ENCODE measurements around the gene COMT. TPM values are rescaled to one million over a fixed set of nuclear protein-coding genes. Genes with fewer than 3 reads are reported as not detected.
"Not testable (repeated sequence)": the region's sequence is repeated elsewhere in the genome, so short reads cannot be mapped to it uniquely, and the experiment has no call there.

The COMT gene
- total RNA-seq, 2 donors from 2014 or later, result 53.4 to 133 TPM

DNA sequence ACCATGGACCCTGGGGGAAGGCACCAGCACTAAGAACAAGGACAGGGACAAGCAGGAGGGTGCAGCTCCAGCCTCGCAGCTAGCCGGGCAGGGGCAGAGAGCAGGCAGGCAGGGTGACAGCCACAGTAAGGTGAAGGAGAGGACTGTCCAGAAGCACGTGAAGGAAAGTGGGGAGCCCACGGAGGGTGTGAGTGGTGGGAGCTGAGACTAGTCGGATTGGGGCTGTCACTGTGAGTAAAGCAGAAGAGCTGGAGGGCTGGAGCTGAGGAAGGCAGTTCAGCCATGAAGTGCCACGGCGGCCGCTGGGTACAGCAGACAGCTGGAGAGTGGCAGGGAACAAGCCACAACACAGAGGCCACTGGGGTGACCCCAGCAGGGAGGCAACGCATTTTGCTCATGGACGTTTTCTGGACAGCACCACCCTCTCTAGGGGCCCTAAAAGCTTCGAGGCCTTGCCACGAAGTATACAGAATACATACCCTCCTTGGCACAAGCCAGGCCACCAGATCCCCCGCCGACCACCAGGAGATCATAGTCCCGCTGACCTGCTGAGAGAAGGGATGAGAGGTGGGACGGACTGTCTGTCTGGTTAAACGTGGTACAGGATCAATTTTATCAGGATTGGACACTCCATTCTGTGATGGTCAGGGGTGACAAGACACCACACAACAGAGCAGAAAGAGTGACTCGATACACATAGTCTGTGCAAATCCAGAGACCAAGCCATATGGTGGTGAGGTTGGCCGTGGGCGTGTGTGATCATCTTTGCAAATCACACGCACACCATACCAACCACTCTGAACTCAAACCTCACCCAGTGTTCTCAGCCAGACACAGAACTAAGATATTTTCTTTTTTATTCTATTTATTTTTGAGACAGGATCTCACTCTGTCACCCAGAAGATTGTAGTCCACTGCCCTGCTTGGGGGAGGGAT lies 10.8 kb upstream of the COMT start:
- ATAC-seq (replicated peaks), result peak; percentile 71
- Mint-ChIP-seq H3K36me3 (ENCODE audit: low read depth) (peaks cover 4% of the 10 kb centered on the region), H3K27ac (no peak overlapping the region), H3K27me3 (no peaks in the 10 kb centered on the region), H3K4me3 (no peak overlapping the region), H3K9me3 (no peaks in the 10 kb centered on the region), H3K4me1 (peaks cover 4% of the 10 kb centered on the region)

DNA sequence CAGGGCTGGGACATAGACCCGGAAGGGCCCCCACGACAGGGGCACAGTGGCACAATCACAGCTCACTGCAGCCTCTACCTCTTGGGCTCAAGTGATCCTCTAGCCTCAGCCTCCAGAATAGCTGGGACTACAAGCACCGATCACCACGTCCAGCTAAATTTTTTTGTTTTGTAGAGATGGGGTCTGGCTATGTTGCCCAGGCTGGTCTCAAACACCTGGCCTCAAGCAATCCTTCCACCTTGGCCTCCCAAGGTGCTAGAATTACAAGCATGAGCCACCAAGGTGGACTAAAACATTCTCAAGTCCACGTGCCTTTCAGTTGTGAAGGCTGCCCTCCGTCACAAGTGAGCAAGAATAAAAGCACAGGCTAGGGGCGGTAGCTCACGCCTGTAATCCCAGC lies 10.1 kb upstream of the COMT start:
- Mint-ChIP-seq H3K27me3 (no peaks in the 10 kb centered on the region), H3K4me3 (no peak overlapping the region), H3K36me3 (ENCODE audit: low read depth) (peaks cover 11% of the 10 kb centered on the region), H3K4me1 (peaks cover 4% of the 10 kb centered on the region), H3K9me3 (peaks cover 2% of the 10 kb centered on the region), H3K27ac (no peak overlapping the region)
- no peak for ATAC-seq (replicated peaks)

DNA sequence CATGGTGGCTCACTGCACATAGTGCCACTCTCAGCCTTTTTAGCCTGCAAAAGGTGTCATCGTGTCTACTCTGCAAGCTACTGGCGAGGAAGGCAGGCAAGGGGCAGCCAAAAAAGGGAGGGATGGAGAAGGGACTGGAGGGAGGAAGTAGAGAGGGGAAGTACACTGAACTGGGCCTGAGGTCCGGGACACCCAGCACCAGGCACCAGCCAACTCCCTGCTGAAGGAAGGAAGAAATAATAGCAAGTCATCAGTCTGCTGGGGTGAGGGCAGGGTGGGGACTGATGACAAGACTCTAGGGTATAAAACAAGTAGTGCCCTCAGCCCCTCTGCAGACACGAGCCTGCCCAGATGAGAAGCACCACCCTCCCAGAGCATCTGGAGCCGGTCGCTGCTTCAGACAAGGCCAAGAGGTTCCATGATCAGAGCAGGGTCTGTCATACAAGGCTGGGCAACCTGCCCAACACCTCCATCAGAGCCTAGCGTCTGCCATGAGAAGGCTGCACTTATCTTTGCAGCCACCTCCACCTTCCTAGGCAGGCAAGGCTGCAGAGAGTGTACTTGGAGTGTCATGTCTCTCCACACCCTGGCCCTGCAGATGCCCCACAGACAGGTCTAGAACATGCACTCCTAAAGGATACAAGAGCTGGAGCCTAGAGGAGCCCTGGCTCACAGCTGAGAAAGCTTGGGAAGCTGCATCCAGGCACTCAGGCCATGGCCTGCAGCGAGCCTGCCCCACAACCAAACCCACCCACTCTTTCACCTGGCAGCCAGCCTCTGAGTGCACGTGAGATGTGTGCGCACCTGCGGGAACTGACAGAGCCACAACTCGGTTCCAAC lies 9.0 kb upstream of the COMT start:
- peaks cover 4% of the 10 kb centered on the region for H3K4me1 Mint-ChIP-seq
- no peak overlapping the region for H3K4me3 Mint-ChIP-seq
- no peaks in the 10 kb centered on the region for H3K27me3 Mint-ChIP-seq
- peaks cover 5% of the 10 kb centered on the region for H3K9me3 Mint-ChIP-seq
- H3K36me3 Mint-ChIP-seq (ENCODE audit: low read depth), result peaks cover 15% of the 10 kb centered on the region
- no peak for ATAC-seq (replicated peaks)
- no peak overlapping the region for H3K27ac Mint-ChIP-seq

DNA sequence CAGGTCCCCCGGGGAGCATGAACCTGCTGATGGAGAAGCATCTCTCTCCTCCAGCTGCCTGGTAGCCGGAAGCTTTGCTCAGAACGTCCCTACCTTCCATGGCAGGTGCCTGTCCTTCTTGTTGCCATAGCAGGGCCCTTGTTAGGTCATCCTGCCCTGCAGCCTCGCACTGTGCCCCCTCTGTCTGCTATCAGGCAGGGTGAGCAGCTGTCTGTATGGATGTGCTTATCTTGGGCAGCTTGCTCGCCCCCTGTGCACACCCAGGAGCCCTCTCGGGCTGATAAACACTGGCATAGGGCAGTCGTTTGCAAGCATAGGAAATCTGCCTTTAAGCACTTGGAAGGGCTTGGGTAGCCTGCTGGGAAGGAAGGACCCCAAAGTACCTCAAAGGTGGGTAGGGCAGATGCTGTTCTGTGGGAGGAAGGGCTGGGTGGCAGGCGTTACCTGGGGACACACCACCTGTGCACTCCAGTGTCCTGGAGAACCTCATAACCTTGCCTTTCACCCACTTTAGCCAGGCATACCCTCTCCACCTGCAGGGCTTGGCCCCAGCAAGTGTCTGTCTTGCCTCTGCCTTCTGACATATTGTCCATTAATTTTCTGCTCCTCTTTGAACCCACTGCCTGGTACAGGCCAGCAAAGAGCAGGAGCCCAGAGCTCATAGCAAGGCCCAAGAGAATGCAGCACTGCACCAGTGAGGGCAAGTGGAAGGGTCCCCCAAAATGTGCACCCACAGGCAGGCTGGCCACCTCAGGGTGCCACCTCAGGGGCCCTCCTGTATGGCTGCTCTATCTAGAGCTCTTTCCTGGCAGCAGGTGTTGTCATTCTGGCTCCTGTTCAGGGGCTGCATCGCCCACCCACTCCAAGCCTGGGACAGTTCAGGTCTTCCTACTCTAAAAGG lies 8.0 kb upstream of the COMT start:
- H3K4me1 Mint-ChIP-seq, result peaks cover 4% of the 10 kb centered on the region
- no peak for ATAC-seq (replicated peaks)
- H3K27me3 Mint-ChIP-seq, result no peaks in the 10 kb centered on the region
- no peak overlapping the region for H3K27ac Mint-ChIP-seq
- H3K4me3 Mint-ChIP-seq, result no peak overlapping the region
- H3K9me3 Mint-ChIP-seq, result peaks cover 5% of the 10 kb centered on the region
- peaks cover 15% of the 10 kb centered on the region for H3K36me3 Mint-ChIP-seq (ENCODE audit: low read depth)

DNA sequence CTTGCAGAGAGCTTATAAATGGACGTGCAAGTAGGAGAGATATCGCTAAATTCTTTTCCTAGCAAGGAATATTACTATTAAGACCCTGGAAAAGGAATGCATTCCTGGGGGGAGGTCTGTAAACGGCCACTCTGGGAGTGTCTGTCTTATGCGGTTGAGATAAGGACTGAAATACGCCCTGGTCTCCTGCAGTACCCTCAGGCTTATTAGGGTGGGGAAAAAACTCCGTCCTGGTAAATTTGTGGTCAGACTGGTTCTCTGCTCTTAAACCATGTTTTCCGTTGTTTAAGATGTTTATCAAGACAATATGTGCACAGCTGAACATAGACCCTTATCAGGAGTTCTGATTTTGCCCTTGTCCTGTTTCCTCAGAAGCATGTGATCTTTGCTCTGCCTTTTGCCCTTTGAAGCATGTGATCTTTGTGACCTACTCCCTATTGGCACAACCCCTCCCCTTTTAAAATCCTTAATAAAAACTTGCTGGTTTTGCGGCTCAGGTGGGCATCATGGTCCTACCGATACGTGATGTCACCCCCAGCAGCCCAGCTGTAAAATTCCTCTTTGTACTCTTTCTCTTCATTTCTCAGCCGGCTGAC lies 6.4 kb upstream of the COMT start:
- not testable (repeated sequence) for H3K4me3 Mint-ChIP-seq, H3K27me3 Mint-ChIP-seq, H3K9me3 Mint-ChIP-seq

DNA sequence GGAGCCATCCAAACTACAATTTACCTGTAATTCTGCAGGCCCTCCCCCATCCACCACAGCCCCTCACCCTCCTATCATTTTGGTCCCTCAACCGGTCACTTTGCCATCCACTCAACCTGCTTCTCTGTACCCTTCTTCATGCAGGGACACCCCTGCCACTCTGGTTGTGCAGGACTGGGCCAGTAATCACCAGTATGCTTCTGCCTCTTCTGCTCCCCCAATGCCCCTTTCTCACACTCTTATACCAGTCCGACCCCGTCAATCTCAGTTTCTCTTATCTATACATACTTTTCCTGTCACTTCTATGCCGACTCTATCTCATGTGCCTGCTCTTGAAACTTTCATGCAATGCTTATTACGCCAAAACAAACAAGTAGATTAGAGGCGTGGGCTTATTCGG lies 5.1 kb upstream of the COMT start:
- no peaks in the 10 kb centered on the region for H3K4me1 Mint-ChIP-seq
- no peak overlapping the region for H3K27ac Mint-ChIP-seq
- H3K27me3 Mint-ChIP-seq, result no peaks in the 10 kb centered on the region
- no peak for ATAC-seq (replicated peaks)
- peaks cover 5% of the 10 kb centered on the region for H3K9me3 Mint-ChIP-seq
- H3K36me3 Mint-ChIP-seq (ENCODE audit: low read depth), result peaks cover 15% of the 10 kb centered on the region
- H3K4me3 Mint-ChIP-seq, result no peak overlapping the region

More for the DNA sequence above, 6.4 kb upstream of the COMT start:
- not testable (repeated sequence) for ATAC-seq (replicated peaks); H3K27ac Mint-ChIP-seq; H3K4me1 Mint-ChIP-seq
- peaks cover 15% of the 10 kb centered on the region for H3K36me3 Mint-ChIP-seq (ENCODE audit: low read depth)

DNA sequence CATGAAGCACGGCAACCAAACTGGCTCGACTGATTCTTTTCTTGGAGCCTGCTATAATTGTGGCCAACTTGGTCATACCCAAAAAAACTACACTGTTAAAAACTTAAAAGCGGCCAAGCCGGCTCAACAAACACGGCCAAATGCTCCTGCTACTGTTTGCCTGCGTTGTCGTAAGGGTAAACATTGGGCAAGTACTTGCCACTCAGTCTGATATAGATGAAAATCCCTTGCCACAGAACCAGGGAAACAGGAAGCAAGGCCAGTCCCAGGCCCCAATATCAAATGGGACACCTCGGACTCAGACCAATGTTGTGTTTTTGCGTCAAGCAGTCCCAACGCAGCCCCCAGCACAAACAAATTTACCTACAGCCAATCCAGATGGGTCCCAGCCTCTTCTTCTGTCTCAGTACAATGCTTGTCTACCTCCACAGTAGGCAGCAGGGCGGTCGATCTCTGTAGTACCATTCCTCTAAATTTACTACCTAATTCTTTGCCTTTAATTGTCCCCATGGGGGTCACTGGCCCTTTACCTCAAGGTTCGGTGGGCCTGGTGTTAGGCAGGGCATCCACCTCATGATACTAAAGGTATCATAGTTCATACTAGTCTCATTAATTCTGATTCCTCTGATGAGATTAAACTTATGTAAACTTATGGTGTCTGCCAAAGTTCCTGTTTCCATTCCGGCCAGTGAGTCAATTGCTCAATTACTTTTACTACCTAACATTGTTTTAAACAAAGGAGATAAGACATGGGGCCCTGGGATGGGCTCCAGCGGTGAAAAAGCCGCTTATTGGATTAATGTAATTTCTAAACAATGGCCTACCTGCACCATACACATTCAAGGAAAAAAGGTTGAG lies 3.7 kb upstream of the COMT start:
- peaks cover 6% of the 10 kb centered on the region for H3K4me1 Mint-ChIP-seq
- ATAC-seq (replicated peaks), result no peak
- peaks cover 20% of the 10 kb centered on the region for H3K36me3 Mint-ChIP-seq (ENCODE audit: low read depth)
- no peak overlapping the region for H3K27ac Mint-ChIP-seq
- H3K4me3 Mint-ChIP-seq, result no peak overlapping the region
- no peaks in the 10 kb centered on the region for H3K27me3 Mint-ChIP-seq
- H3K9me3 Mint-ChIP-seq, result peaks cover 5% of the 10 kb centered on the region

DNA sequence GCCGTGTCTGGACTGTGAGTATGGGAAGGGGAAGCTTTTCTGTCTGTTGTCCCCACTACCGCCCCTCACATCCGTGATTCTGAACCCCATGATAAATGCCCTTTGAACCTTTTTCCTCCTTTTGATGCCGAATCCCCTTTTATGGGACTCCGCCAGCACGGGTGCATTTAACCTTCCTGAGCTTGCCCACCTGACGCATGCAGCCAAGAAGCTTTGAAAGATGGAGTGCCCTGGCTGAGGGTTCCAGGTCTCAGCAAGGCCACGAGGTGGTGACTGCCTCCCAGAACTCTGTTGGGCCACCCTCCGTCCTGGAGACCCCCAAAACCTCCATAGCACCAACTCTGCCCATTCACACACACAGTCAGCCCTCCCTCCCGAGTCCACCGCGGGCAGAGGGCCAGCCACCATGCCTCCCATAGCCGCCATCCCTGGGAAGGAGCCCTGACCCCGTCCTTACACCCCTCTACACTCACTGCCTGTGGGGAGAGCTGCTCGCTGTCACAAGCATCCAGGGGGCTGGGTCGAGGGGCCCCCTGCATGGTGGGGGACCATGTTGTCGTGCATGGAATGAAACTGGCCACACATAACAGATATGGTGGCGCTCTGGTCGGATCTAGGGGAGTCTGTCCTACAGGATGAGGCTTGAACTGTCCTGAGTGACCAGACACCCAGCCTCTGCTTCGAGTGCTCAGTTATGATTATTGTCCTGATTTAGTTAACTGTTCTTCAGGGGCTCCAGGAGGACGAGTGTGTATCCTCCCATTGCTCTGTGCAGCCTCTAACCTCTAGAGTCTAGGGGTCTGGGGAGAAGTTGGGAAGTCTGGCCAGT lies 822 bp upstream of the COMT start:
- Mint-ChIP-seq H3K9me3 (peaks cover 5% of the 10 kb centered on the region), H3K4me3 (peak overlapping the region; percentile 98), H3K36me3 (ENCODE audit: low read depth) (peaks cover 22% of the 10 kb centered on the region), H3K27me3 (no peaks in the 10 kb centered on the region), H3K27ac (peak overlapping the region; percentile 99), H3K4me1 (peaks cover 17% of the 10 kb centered on the region)
- ATAC-seq (replicated peaks), result no peak

DNA sequence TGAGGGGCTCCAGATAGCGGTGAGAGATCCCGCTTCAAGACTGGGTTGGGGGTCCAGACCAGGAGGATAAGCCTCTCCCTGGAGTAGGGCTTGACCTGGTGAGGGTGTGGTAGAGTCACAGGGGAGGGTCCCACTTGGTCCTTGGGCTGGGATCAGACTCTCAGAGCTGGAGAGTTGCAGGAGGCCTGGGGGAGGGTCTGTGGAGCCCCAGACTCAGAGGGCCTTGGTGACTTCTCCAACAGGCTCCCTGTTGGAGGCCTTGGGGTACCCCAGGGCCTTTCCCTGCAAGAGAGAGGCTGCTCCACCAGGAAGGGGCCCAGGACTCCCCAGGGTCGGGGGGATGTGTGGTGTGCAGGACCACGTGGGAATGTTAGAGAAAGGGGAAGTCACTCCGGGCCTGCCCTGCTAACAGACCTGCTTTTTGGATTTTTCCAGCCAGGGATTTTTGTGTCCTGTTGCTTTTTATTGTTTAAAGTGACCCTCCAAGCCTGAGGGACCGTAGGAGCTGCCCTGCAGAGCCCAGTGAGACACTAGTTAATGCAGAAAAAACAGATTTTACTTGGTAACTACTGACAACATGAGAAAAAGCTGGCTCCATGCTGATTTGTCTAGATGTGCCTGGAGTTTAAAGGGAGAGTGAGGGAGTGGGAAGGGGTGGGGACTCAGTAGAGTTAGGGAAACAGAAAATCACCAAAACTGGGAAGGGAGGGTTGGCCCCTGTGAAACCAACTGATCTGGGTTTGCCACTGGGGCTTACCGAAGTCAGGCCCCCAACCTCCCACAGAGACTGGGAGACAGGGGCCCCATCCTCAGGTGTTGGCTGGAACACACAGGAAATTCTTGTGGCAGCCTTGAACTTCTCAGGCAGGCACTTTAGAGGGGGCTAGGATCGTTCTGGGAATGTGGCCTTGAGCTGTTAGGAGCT lies 847 bp downstream of the COMT start:
- H3K27me3 Mint-ChIP-seq, result no peaks in the 10 kb centered on the region

DNA sequence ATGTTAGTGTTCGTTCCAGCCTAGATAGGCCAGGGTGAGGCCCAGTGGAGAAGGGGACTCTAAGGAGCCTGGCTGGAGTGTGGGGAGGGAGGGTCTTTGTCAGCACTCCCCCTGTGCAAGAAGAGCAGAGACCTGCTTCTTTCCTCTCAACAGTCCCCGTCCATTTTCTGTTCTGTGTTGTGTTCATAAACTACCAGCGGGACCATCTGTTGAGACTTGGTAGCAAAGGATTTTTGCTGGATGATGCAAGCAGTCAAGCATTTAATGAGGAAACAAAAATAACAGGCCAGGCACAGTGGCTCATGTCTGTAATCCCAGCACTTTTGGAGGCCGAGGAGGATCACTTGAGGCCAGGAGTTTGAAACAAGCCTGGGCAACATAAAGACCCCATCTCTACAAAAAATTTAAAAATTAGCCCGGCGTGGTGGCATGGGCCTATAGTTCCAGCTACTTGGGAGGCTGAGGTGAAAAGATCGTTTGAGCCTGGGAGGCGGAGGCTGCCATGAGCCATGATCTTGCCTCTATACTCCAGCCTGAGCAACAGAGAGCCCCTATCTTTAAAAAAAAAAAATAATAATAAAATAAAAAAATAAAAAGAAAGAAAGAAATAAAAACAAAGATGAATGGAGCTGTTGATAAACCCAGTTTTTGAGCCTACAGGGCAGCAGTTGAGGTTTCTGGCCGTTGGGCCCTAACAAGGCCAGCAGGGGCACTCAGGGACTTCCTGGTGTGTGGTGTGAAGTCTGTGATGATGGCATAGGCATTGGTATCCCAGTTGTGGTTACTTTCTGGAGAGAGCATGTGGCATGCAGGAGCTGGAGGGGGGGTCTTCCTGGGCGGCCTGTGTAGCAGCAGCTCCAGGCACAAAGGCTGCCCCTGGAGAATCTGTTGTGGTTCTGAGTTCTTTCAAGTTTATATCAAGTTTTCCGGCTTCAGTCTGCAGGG lies 1.8 kb downstream of the COMT start:
- Mint-ChIP-seq H3K4me3 (peak overlapping the region; percentile 98), H3K27me3 (no peaks in the 10 kb centered on the region), H3K27ac (peak overlapping the region; percentile 99), H3K36me3 (ENCODE audit: low read depth) (peaks cover 11% of the 10 kb centered on the region), H3K9me3 (no peaks in the 10 kb centered on the region), H3K4me1 (peaks cover 25% of the 10 kb centered on the region)
- ATAC-seq (replicated peaks), result no peak

More for the DNA sequence above, 847 bp downstream of the COMT start:
- H3K27ac Mint-ChIP-seq, result peak overlapping the region; percentile 99
- H3K4me3 Mint-ChIP-seq, result peak overlapping the region; percentile 98
- H3K4me1 Mint-ChIP-seq, result peaks cover 21% of the 10 kb centered on the region
- H3K36me3 Mint-ChIP-seq (ENCODE audit: low read depth), result peaks cover 11% of the 10 kb centered on the region
- no peaks in the 10 kb centered on the region for H3K9me3 Mint-ChIP-seq
- peak; percentile 35 for ATAC-seq (replicated peaks)

Measured in activated T-helper 17 cell treated with anti-CD3 and anti-CD28 coated beads, Interleukin-2, amount 50 U/mL, for 72 hours (primary cell).